Pancreas (tissue), 10 donors: ENCODE data around the gene PTPRG. TPM values are rescaled to one million over a fixed set of nuclear protein-coding genes. Genes with fewer than 3 reads are reported as not detected.

ENCODE experiments used
- ATAC-seq, 4 donors: fragments of 200-7000 bp; cut with Tn5 transposase; one replicate each; pipeline versions ENCODE4 v1.8.0 to v1.9.1; 2020; ENCODE audit warnings: mild to moderate bottlenecking in 4 of 4, moderate library complexity in 4 of 4
- DNase-seq, 6 donors: peaks; one replicate each; pipeline ENCODE4 v3.0.0-alpha.2; 2020
- FAIRE-seq: peaks from 2 replicates; lab custom pipeline; 2012; peaks lifted over from hg19 to GRCh38; lab: Jason Lieb, UNC
- H3K27ac ChIP-seq, 4 donors: fragments of 200-600 bp; sonication (generic); 1 replicate in 3 of 4; 2 replicates in 1 of 4; pipeline versions ENCODE4 v1.5.0 to v1.8.0; 2020
- H3K27me3 ChIP-seq, 4 donors: fragments of 200-600 bp; one replicate each; pipeline ENCODE4 v1.8.0; 2021
- H3K36me3 ChIP-seq, 3 donors: fragments of 200-600 bp; sonication (generic) in 1 of 3; one replicate each; pipeline versions ENCODE4 v1.5.0 to v1.8.0; 2020 to 2021
- H3K4me1 ChIP-seq, 3 donors: fragments of 200-600 bp; one replicate each; pipeline ENCODE4 v1.8.0; 2021
- H3K4me3 ChIP-seq, 4 donors: fragments of 200-600 bp; sonication (generic) in 2 of 4; one replicate each; pipeline versions ENCODE4 v1.5.0 to v1.8.0; 2020 to 2021
- H3K9me3 ChIP-seq, 4 donors: fragments of 200-600 bp; one replicate each; pipeline ENCODE4 v1.8.0; 2021
- CTCF ChIP-seq, 4 donors: fragments of 200-600 bp; sonication (generic) in 3 of 4; IDR thresholded peaks; one replicate each; pipeline versions ENCODE4 v1.5.0 to v1.8.0; 2021; ENCODE audit warnings: antibody characterized with exemption in 4 of 4
- WGBS, 2 donors: extraction: QIAGEN DNeasy Blood & Tissue Kit; methylation state at CpG; one replicate each; pipeline ENCODE4 v1.1.7; 2013; 5-methylcytosine and 5-hydroxymethylcytosine counted together
- intact Hi-C, 3 donors: fragments of 100-400 bp; cut with DNase I; formaldehyde crosslinking; loops; one replicate each; pipeline versions ENCODE4 v1.11.1 to v1.14.2; 2022
- polyA plus RNA-seq, 2 donors: library from polyadenylated mRNA; stranded (reverse); fragments of 200-250 nt; gene quantifications; one replicate each; pipeline ENCODE4 v1.2.3, GENCODE V29; 2013
- total RNA-seq, 6 donors: library from RNA; stranded (reverse); fragmentation: NEBNext Ultra II Directional in 4 of 6; extraction: Animal tissue kit (Norgen Biotek cat#: 25700) in 4 of 6; gene quantifications; one replicate each; pipeline versions ENCODE4 v1.2.1 to v1.2.4, GENCODE V29; 2021 to 2023
- donor health status: healthy with polysubstance abuse.
- donor health status: DM: no; HTN: no; CAD: no; lungs with moderate emphysema.
- donor health status: DM: no; HTN: no; CAD: no.
- donor health status: control.
- donor health status: control.
- donor health status: Bipolar disorder and iron deficiency.
- donor health status: DM: yes; HTN: yes; CAD: no.
- donor health status: DM: no; HTN: no; CAD: no.
- donor health status: DM: no; HTN: no; CAD: no.
- donor health status: DM: yes; HTN: yes; CAD: no.

Gene PTPRG
- total and polyA plus RNA-seq, 8 donors, result 2.8 to 20.5 (median 9.5) TPM

GRCh38 chr3:62171789-62172188 lies 610.4 kb downstream of the PTPRG start:
- Histone ChIP-seq H3K4me3 (no peak overlapping the region), H3K27me3 (no peaks in the 10 kb centered on the region), H3K27ac (no peak overlapping the region), H3K4me1 (no peaks in the 10 kb centered on the region), H3K36me3 (no peaks in the 10 kb centered on the region), H3K9me3 (no peaks in the 10 kb centered on the region)
- no peak for DNase-seq
- intact Hi-C loops, result no loop called here
- no peak for TF ChIP-seq CTCF (IDR thresholded peaks at IDR 0.05)
- ATAC-seq, result no peak
- FAIRE-seq, result no peak
- 90 to 96% methylated on average over 2 of the region's 2 CpGs for WGBS, 2 donors

GRCh38 chr3:62172199-62172598 lies 610.8 kb downstream of the PTPRG start:
- FAIRE-seq (no peak), ATAC-seq (no peak), DNase-seq (no peak)
- Histone ChIP-seq H3K9me3 (no peaks in the 10 kb centered on the region), H3K4me3 (no peak overlapping the region), H3K36me3 (no peaks in the 10 kb centered on the region), H3K4me1 (no peaks in the 10 kb centered on the region), H3K27ac (no peak overlapping the region), H3K27me3 (no peaks in the 10 kb centered on the region)
- 88 to 96% methylated on average over 1 of the region's 1 CpG for WGBS, 2 donors
- TF ChIP-seq CTCF (IDR thresholded peaks at IDR 0.05), result no peak
- intact Hi-C loops, result no loop called here

- intact Hi-C loops, result no loop called here
- DNase-seq (no peak), ATAC-seq (no peak), FAIRE-seq (no peak)
- WGBS, 2 donors, result 88 to 89% methylated on average over 7 of the region's 7 CpGs
- H3K4me3 ChIP-seq, result no peak overlapping the region
- no peak overlapping the region for H3K27ac ChIP-seq
- no peak for TF ChIP-seq CTCF (IDR thresholded peaks at IDR 0.05)
- no peaks in the 10 kb centered on the region for H3K9me3 ChIP-seq
- H3K4me1 ChIP-seq, result no peaks in the 10 kb centered on the region
- H3K36me3 ChIP-seq, result no peaks in the 10 kb centered on the region
- no peaks in the 10 kb centered on the region for H3K27me3 ChIP-seq
These were observed 612.7 kb downstream of the PTPRG start for GRCh38 chr3:62173939-62174515.

- intact Hi-C loops, result no loop called here
- FAIRE-seq, result no peak
These were observed 613.8 kb downstream of the PTPRG start for GRCh38 chr3:62175161-62175560.

More at GRCh38 chr3:62175161-62175560, 613.8 kb downstream of the PTPRG start:
- TF ChIP-seq CTCF (IDR thresholded peaks at IDR 0.05), result no peak
- Histone ChIP-seq H3K4me1 (no peaks in the 10 kb centered on the region), H3K27ac (no peak overlapping the region), H3K9me3 (no peaks in the 10 kb centered on the region), H3K4me3 (no peak overlapping the region), H3K36me3 (no peaks in the 10 kb centered on the region), H3K27me3 (no peaks in the 10 kb centered on the region)
- ATAC-seq (no peak), DNase-seq (no peak)
- 92 to 96% methylated on average over 6 of the region's 6 CpGs for WGBS, 2 donors
